SIG-M5 treated with dmso at 0.1 percent for 504 hours (cell line): ENCODE data around the gene KYNU.
"Not testable (repeated sequence)": the region's sequence is repeated elsewhere in the genome, so short reads cannot be mapped to it uniquely, and the experiment has no call there.

Experiments
- DNase-seq: peaks from one replicate; lab custom pipeline; 2025; ENCODE audit not compliant: unreplicated experiment; lab: John Stamatoyannopoulos, UW

KYNU gene

DNA sequence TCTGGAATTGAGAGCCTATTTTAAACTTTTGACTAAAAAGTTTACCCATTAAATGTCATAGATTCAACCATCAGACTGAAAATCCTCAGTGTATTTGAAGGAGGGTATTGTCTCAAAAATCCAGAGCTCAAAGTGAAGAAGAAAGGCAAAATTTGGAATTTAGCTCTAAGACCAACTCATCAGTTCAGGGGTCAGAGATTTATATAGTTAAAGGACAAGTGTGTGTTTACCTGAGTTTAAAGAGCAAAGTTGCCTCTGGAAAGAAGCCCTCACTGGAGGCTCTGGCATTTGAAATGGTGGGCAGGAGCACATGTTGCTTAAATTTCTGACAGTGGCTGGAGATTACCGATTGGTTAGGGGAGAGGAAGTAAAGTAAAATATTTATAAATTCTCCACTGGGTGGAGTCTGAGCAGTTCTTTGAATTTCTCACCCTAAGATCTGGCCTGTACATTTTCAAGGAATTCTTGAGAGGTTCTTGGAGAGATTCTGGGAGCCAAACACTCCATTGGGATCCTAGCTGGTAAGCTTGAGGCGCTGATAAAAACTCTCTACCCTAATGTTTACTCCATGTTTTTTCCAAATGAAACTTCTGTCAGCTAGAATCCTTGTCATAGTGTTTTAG is at the start of gene KYNU:
KYNU (plus strand) TSS at position 449 of the 623 bp plus-strand sequence. CDS start 7,704 bp downstream, outside the sequence.
- peak; percentile 90 for DNase-seq

- DNase-seq, result no peak
Measured at GRCh38 chr2:142834021-142834420, 43.4 kb upstream of the KYNU start.

DNA sequence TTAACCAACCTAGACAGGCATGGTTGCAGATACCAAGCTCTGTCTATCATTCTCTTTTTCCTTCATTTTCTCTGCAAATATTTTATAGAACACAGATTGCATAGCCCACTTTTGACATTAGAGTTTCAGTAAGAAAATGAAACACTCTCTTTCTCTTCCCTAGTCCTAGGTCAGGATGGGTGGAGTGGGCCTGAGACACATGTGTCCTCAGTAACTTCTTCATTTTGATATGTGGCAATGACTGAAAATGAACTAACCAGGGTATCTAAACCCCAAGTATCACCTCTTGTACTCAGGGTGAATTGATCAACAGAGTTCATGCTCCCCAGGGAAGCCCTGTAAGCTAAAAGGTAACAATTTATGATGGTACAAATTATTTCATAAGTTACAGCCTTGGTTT is 37.0 kb upstream of the KYNU start:
- no peak for DNase-seq

- no peak for DNase-seq
Measured at GRCh38 chr2:142841788-142842187, 35.7 kb upstream of the KYNU start.

DNA sequence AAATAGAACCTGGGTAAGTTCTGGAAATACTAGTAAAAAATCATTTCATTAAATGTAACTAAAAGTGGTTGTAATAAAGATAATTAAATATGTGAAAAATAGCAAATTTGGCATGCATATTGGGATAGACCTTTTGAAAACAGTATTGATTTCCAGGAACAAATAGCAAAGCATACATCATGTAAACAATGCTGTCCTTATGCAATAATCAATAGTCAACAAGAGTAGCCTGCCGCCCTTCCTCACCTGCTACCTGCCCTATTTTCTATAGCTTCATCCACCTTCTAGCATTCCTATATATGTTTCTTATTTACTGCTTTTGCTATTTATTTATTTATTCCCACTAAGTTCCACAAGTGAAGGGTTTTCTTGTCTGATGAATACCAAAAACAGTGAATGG is 35.1 kb upstream of the KYNU start:
- DNase-seq, result no peak

GRCh38 chr2:142843731-142844130 is 33.7 kb upstream of the KYNU start:
- no peak for DNase-seq

DNA sequence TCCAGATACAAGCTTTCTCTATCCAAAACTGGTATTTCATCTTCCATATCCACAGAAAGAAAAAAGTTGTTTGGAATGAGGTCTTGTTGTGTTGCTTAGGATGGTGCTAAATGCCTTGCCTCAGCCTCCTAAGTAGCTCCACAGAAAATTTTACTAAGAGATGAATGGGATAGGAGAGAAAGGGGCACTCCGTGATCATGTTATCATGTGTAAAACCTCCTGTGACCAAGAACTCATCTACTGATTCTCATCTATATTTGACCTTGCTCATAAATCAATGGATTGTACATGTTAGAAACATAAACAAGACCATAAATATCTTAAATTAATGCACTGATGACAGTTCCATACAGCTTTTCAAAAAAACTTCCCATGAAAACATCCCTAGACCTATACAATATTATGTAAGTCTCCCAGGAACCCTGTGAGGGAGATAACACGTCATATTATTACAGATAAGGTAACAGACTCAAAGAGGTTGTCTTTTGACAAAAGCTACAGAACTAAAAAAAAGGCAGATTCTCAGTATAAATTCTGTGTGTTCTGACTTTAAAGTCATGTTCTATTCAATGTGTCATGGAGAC is 29.3 kb upstream of the KYNU start:
- DNase-seq, result no peak

GRCh38 chr2:142849820-142850219 is 27.6 kb upstream of the KYNU start:
- no peak for DNase-seq

DNA sequence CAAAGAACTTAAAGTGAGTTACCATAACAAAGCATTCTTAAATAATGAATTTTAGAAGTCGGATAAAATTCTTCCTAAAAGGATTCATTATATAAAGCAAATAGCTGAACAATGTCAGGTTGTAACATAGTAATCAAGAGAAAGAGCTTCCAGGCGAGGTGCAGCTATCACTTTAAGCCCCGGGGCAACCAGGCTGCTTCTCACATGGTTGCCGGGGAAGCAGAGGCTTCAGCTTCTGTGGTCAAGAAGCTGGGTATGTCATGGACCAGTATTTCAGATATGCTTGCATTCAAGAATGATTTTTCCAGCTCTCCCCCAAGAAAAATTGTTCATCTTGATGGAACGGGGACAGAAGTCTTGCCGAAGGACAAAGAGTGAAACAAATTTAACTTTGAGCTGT is 23.6 kb upstream of the KYNU start:
- no peak for DNase-seq

GRCh38 chr2:142857256-142858164 is 20.0 kb upstream of the KYNU start:
- DNase-seq, result peak; percentile 17

GRCh38 chr2:142858961-142859360 is 18.5 kb upstream of the KYNU start:
- DNase-seq, result no peak

GRCh38 chr2:142862299-142862698 is 15.2 kb upstream of the KYNU start:
- DNase-seq, result no peak

GRCh38 chr2:142862847-142863246 is 14.6 kb upstream of the KYNU start:
- no peak for DNase-seq

DNA sequence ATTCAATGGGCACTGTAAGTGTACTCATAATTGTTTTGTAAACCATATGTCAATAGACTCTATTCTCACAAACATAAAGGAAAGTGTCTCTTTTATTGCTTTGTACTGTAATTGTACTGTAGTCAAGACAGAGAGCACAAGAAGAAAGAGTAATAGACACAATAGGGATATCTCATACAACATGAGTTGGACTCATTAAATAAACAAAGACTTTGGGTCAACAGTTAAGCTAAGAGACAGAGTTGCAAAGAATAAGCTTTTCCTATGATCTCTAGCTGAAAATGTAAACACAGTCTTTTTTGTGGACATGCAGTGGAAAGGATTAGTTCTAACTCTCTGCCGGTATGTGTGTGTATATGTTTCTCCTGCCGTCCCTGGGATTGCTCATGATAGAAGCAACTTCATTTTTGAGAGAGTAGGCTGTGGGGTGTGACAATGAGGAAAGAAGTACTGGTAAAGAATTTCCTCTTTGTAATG is 13.9 kb upstream of the KYNU start:
- no peak for DNase-seq

DNA sequence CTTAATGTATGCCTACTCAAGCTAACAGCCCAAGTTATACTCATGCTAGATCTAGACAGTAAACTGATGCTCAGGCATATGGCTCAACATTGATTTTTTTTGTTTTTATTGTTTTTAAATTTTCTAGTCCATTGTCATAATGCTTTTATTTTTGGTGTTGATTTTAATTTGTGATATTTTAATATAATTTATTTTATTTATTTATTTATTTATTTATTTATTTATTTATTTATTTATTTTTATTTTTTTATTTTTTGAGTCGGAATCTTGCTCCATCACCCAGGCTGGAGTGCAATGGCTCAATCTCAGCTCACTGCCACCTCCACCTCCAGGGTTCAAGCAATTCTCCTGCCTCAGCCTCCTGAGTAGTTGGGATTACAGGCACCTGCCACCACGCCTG is 12.9 kb upstream of the KYNU start:
- not testable (repeated sequence) for DNase-seq

- peak; percentile 95 for DNase-seq
Measured at GRCh38 chr2:142865924-142866323, 11.5 kb upstream of the KYNU start.

DNA sequence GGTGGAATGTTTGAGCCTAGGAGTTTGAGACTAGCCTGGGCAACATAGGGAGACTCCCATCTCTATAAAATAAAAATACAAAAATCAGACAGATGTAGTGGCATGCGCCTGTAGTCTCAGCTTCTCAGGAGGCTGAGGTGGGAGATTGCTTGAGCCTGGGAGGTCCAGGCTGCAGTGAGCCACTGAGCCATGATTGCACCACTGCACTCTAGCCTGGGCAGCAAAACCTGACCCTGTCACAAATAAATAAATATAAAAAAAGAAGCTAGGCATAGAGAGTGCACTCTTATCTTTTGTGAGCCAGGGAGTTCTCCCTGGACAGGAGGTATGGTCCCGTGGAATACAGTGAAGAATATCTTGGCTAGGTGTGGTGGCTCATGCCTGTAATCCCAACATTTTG is 11.0 kb upstream of the KYNU start:
- no peak for DNase-seq

DNA sequence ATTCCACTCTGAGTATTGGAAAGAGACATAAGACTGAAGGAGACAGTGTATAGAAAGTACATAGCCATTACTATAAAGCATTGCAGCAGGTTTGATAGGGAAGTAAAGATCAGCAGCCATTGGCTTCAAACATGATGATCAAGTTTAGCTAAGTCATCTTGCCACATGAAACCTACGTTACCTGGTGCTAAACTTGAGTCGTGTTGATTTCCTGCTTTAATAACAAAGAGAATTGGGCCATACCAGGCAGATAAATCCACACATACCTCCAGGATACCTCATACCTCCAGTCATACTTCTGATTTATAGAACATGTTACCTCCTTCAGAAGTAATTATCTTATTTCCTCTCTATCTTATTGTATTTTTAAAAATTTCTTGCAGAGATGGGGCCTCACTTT is 10.3 kb upstream of the KYNU start:
- DNase-seq, result no peak

DNA sequence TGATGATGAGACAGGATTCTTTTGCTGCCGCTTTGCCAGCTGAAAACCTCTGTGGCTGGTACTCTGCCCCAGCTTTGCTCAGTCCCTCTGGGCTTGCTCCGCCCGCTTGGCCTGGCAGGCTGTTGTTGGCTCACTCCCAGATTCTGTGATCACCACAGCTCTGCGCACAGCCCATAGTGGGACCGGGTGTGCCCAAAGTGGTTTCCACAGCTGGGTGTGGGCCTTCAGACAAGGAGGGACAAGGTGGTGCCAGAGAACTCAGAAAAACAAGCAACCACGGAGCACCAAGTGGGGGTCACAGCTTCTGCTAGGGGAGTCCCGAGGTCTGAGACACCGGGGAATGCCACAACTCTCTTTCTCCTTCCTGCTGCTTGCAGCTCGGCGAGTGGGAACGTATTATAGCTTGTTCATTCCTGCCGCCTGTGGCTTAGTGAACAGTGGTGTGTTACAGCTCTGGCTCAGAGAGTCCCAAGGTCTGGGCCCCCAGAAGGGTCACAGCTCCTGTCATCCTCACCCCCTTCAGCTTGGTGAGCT is 9.2 kb upstream of the KYNU start:
- DNase-seq, result no peak

DNA sequence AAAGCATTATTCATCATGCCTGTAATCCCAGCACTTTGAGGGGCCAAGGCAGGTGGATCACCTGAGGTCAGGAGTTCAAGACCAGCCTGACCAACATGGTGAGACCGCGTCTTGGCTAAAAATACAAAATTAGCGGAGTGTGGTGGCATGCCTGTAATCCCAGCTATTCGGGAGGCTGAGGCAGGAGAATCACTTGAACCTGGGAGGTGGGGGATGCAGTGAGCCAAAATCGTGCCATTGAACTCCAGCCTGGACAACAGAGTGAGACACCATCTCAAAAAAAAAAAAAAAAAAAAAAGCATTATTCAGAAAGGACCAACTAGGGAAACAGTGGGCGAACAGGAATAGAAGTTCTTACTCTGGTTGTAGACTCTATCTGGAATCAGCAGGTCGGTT is 8.4 kb upstream of the KYNU start:
- not testable (repeated sequence) for DNase-seq

DNA sequence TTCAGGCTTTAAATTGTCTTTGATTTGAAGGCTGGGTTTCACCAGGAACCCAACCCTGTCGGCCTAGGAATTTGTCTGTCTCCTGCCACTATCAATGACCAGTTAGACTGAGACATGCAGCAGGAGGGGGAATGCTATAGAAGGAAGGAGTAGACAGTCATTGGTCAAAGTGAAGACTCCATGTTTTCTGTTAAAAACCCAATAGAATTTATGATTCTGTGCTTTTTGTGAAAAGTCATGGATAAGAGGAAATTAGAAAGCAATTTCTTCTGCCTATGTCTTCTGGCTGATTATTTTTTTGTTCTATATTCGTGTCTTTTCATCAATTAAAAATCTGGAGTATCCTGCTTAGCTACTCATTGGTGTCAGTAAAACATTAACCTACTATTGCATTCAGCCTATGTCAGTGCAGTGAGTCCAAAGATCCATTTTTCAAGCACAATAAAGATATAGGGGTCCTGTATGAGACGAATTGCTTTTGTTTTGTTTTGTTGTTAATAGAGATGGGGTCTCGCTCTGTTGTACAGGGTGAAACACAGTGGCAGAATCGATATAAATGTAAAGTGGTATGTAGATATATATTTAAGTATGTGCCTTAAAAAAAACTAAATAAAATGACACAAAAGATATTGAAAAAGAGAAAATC is 7.9 kb upstream of the KYNU start:
- no peak for DNase-seq
